DOHH2 (cell line): ENCODE results near the gene CEMIP.

Experiments used
- EZH2phosphoT487 ChIP-seq: fragments of 200-600 bp; sonication (generic); IDR thresholded peaks from 2 replicates; pipeline ENCODE4 v1.6.1; 2017; ENCODE audit warnings: borderline replicate concordance, mild to moderate bottlenecking, antibody characterized with exemption, low read length, moderate library complexity, mixed read lengths
- TF ChIP-seq, protein P1 (sequence below): fragments of 200-600 bp; sonication (generic); IDR thresholded peaks from one replicate; pipeline ENCODE4 v1.5.1; 2014; ENCODE audit warnings: antibody characterized with exemption, mild to moderate bottlenecking, low read depth, low read length; ENCODE audit not compliant: poor library complexity, severe bottlenecking

DNA sequence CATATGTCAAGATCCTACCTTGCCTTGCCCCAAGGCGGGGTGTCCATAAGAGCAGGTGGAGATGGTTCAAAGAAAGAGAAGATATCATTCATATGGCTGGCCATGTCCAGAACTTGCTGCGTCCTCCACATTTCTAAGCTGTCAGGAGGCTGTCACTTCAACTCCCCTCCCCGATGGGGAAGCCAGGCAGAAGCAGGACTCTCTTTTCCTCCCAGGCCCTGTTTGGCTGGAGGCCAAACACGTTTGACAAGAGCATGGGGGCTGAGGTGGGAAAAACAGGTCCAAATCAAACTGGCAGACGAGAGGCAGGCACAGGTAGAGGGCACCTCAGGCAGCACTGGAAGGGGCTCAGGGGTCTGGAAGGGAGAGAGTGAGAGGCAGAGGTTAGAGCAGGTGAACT, 172.8 kb downstream of the CEMIP start:
- no peak for TF ChIP-seq EZH2phosphoT487
- TF ChIP-seq, protein P1, sequence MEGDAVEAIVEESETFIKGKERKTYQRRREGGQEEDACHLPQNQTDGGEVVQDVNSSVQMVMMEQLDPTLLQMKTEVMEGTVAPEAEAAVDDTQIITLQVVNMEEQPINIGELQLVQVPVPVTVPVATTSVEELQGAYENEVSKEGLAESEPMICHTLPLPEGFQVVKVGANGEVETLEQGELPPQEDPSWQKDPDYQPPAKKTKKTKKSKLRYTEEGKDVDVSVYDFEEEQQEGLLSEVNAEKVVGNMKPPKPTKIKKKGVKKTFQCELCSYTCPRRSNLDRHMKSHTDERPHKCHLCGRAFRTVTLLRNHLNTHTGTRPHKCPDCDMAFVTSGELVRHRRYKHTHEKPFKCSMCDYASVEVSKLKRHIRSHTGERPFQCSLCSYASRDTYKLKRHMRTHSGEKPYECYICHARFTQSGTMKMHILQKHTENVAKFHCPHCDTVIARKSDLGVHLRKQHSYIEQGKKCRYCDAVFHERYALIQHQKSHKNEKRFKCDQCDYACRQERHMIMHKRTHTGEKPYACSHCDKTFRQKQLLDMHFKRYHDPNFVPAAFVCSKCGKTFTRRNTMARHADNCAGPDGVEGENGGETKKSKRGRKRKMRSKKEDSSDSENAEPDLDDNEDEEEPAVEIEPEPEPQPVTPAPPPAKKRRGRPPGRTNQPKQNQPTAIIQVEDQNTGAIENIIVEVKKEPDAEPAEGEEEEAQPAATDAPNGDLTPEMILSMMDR: no peak
